ENCODE measurements around the gene PRICKLE1. TPM values are rescaled to one million over a fixed set of nuclear protein-coding genes. Genes with fewer than 3 reads are reported as not detected.

Gene PRICKLE1
- total RNA-seq, 4 donors from 2014 or later, result 5.9 to 61.4 (median 28.4) TPM

- Histone ChIP-seq H3K27me3 (no peaks in the 10 kb centered on the region), H3K4me1 (no peaks in the 10 kb centered on the region), H3K27ac (no peak overlapping the region), H3K36me3 (no peaks in the 10 kb centered on the region), H3K4me3 (no peak overlapping the region), H3K9me3 (no peaks in the 10 kb centered on the region)
- DNase-seq, result no peak
- intact Hi-C loops (cut with DNase I; ENCODE audit: low total_unique reads), result no loop called here
- TF ChIP-seq POLR2A (IDR thresholded peaks at IDR 0.05), result no peak
- no peak for TF ChIP-seq CTCF (IDR thresholded peaks at IDR 0.05)
Observed at GRCh38 chr12:42510823-42511222, 78.7 kb downstream of the PRICKLE1 start.

- Histone ChIP-seq H3K27ac (no peak overlapping the region), H3K4me3 (no peak overlapping the region), H3K4me1 (no peaks in the 10 kb centered on the region), H3K27me3 (no peaks in the 10 kb centered on the region), H3K36me3 (no peaks in the 10 kb centered on the region), H3K9me3 (no peaks in the 10 kb centered on the region)
- no peak for DNase-seq
- TF ChIP-seq POLR2A (IDR thresholded peaks at IDR 0.05) (no peak), CTCF (IDR thresholded peaks at IDR 0.05) (no peak)
- intact Hi-C loops (cut with DNase I; ENCODE audit: low total_unique reads), result no loop called here
Observed at GRCh38 chr12:42508913-42509460, 80.6 kb downstream of the PRICKLE1 start.

GRCh38 chr12:42507565-42507964 is 82.0 kb downstream of the PRICKLE1 start:
- Histone ChIP-seq H3K9me3 (no peaks in the 10 kb centered on the region), H3K4me3 (no peak overlapping the region), H3K4me1 (no peaks in the 10 kb centered on the region), H3K27me3 (no peaks in the 10 kb centered on the region), H3K27ac (no peak overlapping the region), H3K36me3 (no peaks in the 10 kb centered on the region)
- intact Hi-C loops (cut with DNase I; ENCODE audit: low total_unique reads), result no loop called here
- no peak for TF ChIP-seq POLR2A (IDR thresholded peaks at IDR 0.05)
- TF ChIP-seq CTCF (IDR thresholded peaks at IDR 0.05), result no peak
- no peak for DNase-seq

- Histone ChIP-seq H3K27ac (no peak overlapping the region), H3K36me3 (no peaks in the 10 kb centered on the region), H3K27me3 (no peaks in the 10 kb centered on the region), H3K9me3 (no peaks in the 10 kb centered on the region), H3K4me3 (no peak overlapping the region), H3K4me1 (no peaks in the 10 kb centered on the region)
- TF ChIP-seq CTCF (IDR thresholded peaks at IDR 0.05) (no peak), POLR2A (IDR thresholded peaks at IDR 0.05) (no peak)
- intact Hi-C loops (cut with DNase I; ENCODE audit: low total_unique reads), result no loop called here
- no peak for DNase-seq
Observed at GRCh38 chr12:42507081-42507480, 82.5 kb downstream of the PRICKLE1 start.

GRCh38 chr12:42504049-42504448 is 85.5 kb downstream of the PRICKLE1 start:
- Histone ChIP-seq H3K4me3 (no peak overlapping the region), H3K27me3 (no peaks in the 10 kb centered on the region), H3K4me1 (no peaks in the 10 kb centered on the region), H3K36me3 (no peaks in the 10 kb centered on the region), H3K9me3 (no peaks in the 10 kb centered on the region), H3K27ac (peak overlapping the region in 1 of 2 donors; percentile 11)
- intact Hi-C loops (cut with DNase I; ENCODE audit: low total_unique reads), result no loop called here
- DNase-seq, result peak in 1 of 2 donors; percentile 19
- no peak for TF ChIP-seq CTCF (IDR thresholded peaks at IDR 0.05)
- TF ChIP-seq POLR2A (IDR thresholded peaks at IDR 0.05), result no peak

All from uterus (tissue), 4 donors.